Measurements from ENCODE around the gene CBY3. TPM values are rescaled to one million over a fixed set of nuclear protein-coding genes. Genes with fewer than 3 reads are reported as not detected.

The CBY3 gene
- total RNA-seq, result not detected

DNA sequence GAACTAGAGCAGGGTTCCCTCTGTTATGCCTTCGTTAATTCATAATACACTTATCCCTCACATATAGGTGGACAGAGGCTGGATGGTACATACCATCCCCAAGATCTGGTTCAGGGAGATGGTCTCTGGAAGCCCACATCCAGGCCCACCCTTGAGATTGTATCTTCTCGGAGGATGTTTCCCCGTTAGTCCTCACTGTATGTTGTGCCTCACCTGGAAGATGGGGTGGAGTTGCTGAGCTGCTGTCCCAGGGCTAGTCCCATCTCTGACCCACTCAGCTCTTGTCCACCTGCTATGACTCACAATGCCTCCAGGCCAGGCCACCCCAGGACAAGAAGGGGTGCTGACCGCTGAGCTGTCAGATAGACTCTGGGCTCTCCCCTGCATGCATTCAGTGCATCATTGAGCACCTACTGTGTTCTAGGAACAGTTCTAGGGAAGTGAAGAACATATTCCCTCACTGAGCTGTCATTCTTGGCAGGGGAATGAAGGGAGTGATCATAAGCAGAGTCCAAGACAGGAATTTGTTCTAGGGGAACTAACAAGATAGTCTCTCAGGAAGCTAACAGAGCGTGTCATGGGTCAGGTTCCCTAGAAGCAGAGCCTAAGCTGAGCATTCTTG is at the start of gene CBY3:
CBY3 (minus strand) TSS at position 255 of the 622 bp plus-strand sequence; CDS start at position 139, 116 bp downstream.
- TF ChIP-seq, protein P1, sequence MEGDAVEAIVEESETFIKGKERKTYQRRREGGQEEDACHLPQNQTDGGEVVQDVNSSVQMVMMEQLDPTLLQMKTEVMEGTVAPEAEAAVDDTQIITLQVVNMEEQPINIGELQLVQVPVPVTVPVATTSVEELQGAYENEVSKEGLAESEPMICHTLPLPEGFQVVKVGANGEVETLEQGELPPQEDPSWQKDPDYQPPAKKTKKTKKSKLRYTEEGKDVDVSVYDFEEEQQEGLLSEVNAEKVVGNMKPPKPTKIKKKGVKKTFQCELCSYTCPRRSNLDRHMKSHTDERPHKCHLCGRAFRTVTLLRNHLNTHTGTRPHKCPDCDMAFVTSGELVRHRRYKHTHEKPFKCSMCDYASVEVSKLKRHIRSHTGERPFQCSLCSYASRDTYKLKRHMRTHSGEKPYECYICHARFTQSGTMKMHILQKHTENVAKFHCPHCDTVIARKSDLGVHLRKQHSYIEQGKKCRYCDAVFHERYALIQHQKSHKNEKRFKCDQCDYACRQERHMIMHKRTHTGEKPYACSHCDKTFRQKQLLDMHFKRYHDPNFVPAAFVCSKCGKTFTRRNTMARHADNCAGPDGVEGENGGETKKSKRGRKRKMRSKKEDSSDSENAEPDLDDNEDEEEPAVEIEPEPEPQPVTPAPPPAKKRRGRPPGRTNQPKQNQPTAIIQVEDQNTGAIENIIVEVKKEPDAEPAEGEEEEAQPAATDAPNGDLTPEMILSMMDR (IDR thresholded peaks at IDR 0.05), result no peak
- ATAC-seq (ENCODE audit: low FRiP score), result peak; percentile 39
- DNase-seq (ENCODE audit: low spot score), result no peak

- TF ChIP-seq, protein P1 (IDR thresholded peaks at IDR 0.05), result no peak
- no peak for DNase-seq (ENCODE audit: low spot score)
- ATAC-seq (ENCODE audit: low FRiP score), result no peak
These were observed 49.5 kb upstream of the CBY3 start for GRCh38 chr5:179730356-179730755.

DNA sequence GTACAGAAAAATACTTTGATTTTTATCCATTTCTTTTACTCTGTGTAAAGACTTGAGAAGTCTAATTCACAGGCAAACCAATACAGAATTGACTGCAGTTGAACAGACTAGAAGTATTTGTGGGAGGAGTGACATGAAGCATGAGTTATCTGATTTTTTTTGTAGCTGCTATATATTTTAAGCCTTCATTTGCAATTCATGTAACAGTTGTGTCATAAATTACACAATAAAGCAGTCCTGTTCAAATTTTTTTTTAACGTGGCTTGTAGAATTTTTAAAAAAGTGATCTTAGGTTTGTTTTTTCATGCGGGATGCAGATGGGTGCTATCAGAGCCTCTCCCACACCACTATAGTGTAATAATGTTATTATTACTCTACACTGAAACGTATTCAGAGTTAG is 48.9 kb upstream of the CBY3 start:
- TF ChIP-seq, protein P1 (IDR thresholded peaks at IDR 0.05), result no peak
- ATAC-seq (ENCODE audit: low FRiP score) (no peak), DNase-seq (ENCODE audit: low spot score) (no peak)

- TF ChIP-seq, protein P1 (IDR thresholded peaks at IDR 0.05), result no peak
- DNase-seq (ENCODE audit: low spot score), result no peak
- ATAC-seq (ENCODE audit: low FRiP score), result no peak
These were observed 48.5 kb upstream of the CBY3 start for GRCh38 chr5:179729303-179729702.

- TF ChIP-seq, protein P1 (IDR thresholded peaks at IDR 0.05), result no peak
- DNase-seq (ENCODE audit: low spot score) (no peak), ATAC-seq (ENCODE audit: low FRiP score) (no peak)
These were observed 46.3 kb upstream of the CBY3 start for GRCh38 chr5:179727106-179727505.

DNA sequence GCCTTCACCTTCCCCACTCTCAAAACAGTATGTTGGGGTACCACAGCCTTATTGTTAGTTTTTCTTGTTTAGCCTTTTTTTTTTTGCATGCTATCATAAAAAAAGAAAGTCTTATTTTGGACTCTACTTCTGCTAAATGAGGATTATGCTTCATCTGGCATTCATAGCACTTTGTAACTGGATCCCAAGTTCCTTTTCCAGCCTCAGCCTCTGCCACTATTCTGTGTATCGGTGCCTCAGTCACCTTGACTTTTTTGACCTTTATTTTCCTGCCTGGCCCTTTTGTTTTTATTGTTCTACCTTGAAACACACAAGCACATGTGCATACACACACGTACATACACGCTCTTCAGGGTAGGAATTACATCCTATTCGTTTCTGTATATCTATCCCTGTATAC is 43.3 kb upstream of the CBY3 start:
- TF ChIP-seq, protein P1 (IDR thresholded peaks at IDR 0.05), result no peak
- DNase-seq (ENCODE audit: low spot score) (no peak), ATAC-seq (ENCODE audit: low FRiP score) (no peak)

- DNase-seq (ENCODE audit: low spot score) (no peak), ATAC-seq (ENCODE audit: low FRiP score) (no peak)
- TF ChIP-seq, protein P1 (IDR thresholded peaks at IDR 0.05), result no peak
These were observed 39.4 kb upstream of the CBY3 start for GRCh38 chr5:179720222-179720621.

Data from omental fat pad (tissue), 4 donors.